Skeletal muscle cell (primary cell): Measurements from ENCODE around the gene DDI2.
"Not testable (repeated sequence)": the region's sequence is repeated elsewhere in the genome, so short reads cannot be mapped to it uniquely, and the experiment has no call there.

Experiments
- DNase-seq: peaks from one replicate; pipeline ENCODE4 v3.0.0-alpha.2; 2010; ENCODE audit warnings: low read depth
- H3K4me3 ChIP-seq: 2 replicates; pipeline ENCODE4 v1.5.1; 2011; ENCODE audit warnings: low read depth, mild to moderate bottlenecking, control low read depth, low read length, moderate library complexity

DDI2 gene

DNA sequence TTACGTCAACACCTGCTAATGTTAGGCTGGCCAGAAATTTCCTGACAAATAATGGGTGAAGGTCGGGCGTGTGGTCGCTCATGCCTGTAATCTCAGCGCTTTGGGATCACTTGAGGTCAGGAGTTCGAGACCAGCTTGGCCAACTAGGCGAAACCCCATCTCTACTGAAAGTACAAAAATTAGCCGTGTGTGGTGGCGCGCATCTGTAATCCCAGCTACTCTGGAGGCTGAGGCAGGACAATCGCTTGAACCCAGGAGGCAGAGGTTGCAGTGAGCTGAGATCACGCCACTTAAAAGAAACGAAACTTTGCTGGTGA is 13.3 kb upstream of the DDI2 start:
- not testable (repeated sequence) for DNase-seq
- peak overlapping the region; percentile 82 for H3K4me3 ChIP-seq

DNA sequence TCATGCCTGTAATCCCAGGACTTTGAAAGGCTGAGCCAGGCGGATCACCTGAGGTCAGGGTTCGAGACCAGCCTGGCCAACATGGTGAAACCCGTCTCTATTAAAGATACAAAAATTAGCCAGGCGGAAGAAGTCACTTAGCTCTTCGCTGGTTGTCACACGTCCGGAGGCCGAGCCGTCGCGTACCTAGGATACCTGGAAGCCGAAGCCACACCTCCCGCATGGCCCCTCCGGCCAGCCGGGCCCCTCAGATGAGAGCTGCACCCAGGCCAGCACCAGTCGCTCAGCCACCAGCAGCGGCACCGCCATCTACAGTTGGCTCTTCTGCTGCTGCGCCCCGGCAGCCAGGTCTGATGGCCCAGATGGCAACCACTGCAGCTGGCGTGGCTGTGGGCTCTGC is 12.9 kb upstream of the DDI2 start:
- not testable (repeated sequence) for H3K4me3 ChIP-seq, DNase-seq

DNA sequence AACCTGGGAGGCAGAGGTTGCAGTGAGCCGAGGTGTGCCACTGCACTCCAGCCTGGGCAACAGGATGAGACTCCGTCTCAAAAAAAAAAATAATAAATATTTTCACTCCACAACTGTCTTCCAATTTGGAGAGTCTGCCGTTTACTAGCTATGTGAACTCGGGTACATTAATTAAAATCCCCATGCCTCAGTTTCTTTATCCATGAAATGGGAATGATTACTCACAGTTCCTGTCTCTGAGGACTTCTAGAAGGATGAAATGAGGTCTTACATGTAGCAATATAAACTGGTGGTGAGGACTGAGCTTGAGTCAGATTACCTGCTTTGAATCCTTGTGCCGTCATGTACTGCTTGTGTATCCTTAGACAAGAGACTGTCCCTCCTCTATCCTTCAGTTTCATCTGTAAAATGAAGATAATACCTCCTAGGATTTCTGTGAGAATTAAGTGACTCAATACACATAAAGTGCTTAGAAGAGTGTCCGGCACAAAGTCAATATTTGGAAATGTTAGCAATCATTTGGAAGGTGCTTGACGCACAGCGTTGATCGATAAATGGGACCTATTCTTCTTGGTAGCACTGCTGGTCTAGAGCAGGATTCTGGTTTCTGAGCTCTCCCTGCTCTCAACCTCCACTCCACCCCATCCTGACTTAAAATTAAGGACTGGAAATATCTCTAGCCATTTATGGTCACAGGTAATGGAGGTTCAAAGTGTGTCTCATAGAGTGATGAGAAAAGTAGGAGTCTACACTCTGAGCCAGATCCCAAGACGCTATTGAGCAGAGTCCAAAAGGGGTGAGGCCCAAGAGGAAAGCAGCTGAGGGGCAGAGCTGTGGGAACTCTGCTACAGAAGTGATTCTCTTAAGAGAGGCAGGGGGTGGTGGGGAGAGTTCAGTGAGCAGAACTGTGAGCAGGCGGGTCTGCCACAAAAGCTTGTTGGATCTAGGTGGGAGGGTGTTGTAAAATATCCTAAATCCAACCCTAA is 11.6 kb upstream of the DDI2 start:
- DNase-seq: no peak
- no peak overlapping the region for H3K4me3 ChIP-seq

DNA sequence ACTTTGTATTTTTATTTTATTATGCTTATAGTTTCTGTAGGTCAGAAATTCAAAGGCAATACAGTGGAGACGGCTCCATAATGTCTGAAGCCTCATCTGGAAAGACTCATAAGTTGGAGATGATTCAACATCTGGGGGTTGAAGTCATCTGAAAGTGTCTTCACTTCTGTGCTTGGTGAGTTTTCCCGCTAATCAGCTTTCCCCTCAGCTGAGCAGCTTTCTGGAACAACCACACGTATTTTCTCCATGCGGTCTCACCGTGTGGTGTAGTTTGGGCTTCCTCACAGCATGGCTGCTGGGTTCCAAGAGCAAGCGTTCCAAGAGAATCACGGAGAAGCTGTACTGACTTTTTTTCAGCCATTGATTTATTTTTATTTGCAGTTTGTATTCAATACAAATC is 7.6 kb upstream of the DDI2 start:
- DNase-seq: no peak
- H3K4me3 ChIP-seq: no peak overlapping the region

DNA sequence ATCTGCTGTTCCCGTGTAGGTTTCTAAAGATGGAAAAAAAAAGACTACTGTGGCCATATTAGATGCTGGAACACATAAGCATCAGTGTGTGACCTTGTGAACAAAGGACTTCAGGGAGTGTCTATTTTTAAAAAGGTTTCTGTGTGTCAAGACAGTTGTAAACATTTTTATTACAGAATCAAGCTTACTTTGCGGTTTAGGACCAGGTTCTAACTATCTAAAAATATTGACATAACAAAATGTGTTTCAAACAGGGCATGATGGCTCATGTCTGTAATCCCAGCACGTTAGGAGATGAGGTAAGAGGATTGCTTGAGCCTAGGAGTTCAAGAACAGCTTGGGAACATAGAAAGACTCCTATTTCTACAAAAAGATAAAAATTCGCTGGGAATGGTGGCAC is 7.1 kb upstream of the DDI2 start:
- H3K4me3 ChIP-seq: no peak overlapping the region
- DNase-seq: no peak

DNA sequence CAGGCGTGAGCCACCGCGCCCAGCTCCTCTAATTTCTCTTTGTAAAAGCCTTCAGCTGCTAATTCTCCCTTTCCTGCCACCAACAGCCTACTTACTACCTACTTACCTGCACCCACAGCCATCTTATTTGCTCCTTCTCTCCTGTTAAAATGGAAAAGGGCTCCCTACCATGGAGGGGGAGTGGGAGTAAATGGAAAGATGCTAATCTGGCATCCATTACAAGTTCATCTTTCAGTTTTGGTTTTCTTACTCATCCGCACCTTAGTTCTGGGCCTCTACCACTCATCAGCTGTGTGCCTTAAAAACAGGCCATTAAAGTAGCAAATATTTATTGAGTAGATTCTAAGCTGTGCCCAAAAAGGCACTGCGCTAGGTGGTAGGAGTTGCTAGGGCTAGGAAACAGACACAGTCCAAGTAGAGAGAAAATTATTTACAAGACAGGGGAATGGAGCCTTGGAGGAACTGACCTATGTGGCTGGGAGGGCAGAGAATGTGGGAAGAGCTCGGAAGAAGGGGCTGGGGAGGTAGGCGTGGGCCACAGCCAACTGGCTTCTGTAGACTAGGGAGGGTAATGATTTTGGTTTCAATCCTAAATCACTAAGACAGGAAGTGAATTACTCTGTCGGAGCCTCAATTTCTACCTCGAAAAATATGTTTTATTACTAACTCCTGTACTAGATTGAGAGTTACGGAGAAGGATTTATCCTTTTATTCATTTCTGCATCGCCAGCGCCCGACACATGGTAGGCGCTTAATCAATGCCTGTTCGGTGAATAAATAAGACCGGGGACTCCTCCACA is 685 bp upstream of the DDI2 start:
- no peak for DNase-seq
- peak overlapping the region; percentile 55 for H3K4me3 ChIP-seq

DNA sequence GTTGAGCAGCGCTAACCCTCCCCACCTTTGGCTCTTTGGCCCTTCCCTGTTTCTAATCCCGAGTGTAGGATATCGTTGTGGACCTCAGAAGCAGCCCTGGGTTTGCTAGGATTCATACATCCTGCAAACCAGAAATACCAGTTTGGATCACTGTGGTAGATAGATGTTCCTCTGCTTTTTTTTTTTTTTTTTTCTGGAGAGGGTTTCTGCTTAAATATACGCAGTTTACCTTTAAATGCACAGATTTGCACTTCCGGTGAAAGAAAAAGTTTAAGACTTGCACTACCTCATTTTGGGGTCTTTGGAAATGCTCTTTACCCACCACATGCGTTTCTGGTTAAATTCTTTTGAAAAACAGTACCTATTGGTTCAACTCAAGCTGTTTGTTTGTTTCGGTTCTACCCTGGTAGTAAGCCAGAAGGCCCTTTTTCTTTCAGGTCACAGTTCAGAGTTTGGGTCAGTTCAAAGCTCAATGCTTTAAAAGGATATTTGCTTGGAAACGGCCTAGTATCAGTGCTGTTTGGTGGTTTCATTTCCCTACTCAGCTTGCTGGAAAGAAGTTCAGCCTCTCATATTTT is 908 bp downstream of the DDI2 start:
- DNase-seq: no peak
- peak overlapping the region; percentile 90 for H3K4me3 ChIP-seq

DNA sequence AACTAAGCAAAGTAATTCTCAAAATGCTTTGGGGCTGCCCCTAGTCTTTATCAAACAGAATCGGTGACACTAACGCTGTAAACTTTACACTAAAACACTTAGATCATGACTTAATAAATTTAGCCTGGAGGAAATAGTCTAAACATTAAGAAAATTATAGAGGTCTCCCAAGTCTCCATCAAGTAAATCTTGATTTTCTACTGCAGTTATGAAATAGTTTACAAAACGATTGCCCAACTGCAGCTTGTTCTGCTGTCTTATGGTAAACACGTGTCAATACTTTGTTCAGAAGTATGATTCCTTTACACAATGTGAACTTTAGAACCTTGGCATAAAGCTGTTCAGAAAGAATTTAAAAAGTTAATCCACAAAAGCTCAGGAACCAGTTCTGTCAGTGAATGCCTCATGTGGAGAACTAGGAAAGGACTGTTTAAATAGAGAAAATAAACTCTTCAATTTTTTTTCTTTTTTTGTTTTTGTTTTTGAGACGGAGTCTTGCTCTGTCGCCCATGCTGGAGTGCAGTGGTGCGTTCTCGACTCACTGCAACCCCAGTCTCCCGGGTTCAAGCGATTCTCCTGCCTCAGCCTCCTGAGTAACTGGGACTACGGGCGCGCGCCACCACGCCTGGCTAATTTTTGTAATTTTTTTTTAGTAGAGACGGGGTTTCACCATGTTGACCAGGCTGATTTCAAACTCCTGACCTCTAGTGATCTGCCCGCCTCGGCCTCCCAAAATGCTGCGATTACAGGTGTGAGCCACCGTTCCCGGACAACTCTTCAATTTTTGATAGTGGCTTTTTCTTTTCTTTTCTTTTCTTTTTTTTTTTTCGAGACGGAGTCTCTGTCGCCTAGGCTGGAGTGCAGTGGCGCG is 1.6 kb downstream of the DDI2 start:
- peak overlapping the region; percentile 90 for H3K4me3 ChIP-seq
- DNase-seq: no peak

DNA sequence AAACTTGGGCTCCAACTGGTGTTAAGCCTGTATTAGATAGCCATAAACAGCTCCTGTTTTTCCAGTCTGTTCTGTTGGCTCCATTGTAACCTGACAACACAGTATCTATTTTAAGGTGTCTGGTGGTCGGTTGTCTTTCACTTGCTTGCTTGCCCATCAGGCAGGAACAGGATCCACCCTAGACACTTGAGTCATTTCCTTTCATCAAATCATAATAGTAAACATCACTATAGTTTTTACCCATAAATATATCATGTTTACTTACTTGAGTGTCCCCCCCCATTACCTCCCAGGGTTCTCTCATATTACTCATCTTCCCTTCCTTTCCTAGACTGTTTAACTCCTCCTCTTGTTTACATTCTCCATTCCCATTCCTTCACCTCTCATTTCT is 2.9 kb downstream of the DDI2 start:
- H3K4me3 ChIP-seq: no peak overlapping the region
- no peak for DNase-seq

DNA sequence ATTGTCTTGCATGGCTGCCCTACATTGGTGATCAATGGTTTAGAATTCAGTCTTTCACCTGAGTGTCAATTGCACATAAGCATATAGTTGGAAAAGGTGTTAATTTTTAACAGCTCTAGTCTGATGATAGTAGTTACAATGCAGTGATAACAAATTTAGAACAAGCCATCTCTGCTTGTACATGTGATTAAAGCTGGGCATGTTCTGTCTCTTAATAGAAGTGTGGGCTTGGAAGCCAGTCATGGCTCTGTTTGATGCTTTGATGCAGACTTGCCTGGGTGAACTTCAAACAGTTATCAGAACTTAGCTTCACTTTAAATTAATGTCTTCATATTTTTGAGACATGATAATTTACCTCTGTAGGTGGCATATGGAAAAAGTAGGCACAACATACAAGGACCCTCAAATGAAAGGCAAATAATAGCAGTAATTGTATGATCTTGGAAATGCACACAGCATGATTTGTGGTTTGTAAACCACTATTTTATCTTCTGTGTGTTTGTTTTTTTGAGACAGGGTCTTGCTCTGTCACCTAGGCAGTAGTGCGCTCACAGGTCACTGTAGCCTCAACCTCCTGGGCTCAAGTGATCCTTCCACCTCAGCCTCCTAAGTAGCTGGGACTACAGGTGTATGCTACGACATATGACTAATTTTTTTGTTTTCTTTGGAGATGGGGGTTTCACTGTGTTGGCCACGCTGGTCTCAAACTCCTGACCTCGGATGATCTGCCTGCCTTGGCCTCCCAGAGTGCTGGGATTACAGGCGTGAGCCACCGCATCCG is 3.8 kb downstream of the DDI2 start:
- no peak overlapping the region for H3K4me3 ChIP-seq
- DNase-seq: no peak

DNA sequence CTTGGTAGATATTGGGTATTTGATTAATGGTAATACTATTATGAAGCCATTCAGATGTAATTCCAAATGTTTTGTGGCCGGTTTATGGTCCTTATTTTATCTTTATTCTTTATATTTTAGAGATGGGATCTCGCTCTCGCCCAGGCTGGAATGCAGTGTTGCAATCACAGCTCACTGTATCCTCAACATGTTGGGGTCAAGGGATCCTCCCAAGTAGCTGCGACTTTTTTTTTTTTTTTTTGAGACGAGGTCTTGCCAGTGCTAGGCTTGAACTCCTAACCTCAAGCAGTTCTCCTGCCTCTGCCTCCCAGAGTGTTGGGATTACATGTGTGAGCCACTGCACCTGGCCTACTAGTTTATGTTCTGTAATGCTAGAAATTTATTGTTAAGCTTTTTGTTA is 4.7 kb downstream of the DDI2 start:
- DNase-seq: no peak
- no peak overlapping the region for H3K4me3 ChIP-seq

DNA sequence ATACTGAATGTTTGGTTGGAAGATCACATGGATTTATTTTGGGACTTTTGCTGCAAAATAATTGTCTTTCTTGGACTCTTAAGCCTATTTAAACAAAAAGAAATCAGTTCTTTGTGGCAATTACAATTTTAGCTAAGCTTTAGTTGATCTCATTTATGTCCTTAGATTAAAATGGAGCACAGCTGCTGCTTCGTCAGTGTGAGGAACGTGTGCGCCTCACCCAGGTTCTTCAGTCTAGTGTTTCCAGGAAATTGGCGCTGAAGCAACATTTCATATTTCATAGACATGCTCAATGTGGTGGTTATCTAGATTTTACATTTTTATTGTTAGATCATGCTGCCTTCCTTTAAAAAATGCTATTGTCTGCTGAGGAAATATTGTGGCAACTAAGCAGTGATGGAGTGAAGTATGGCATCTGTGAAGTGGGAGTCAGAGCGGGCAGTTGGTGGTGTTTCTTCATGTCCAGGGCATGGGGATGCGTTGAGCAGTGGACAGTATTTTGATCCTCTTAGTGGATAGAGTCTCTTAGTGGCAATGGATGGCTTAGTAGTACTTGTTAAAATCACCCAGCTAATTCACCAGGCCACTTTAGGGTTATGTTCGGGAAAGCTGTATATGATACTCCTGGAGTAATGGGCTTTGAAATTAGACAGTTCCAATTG is 5.6 kb downstream of the DDI2 start:
- H3K4me3 ChIP-seq: no peak overlapping the region
- DNase-seq: no peak

DNA sequence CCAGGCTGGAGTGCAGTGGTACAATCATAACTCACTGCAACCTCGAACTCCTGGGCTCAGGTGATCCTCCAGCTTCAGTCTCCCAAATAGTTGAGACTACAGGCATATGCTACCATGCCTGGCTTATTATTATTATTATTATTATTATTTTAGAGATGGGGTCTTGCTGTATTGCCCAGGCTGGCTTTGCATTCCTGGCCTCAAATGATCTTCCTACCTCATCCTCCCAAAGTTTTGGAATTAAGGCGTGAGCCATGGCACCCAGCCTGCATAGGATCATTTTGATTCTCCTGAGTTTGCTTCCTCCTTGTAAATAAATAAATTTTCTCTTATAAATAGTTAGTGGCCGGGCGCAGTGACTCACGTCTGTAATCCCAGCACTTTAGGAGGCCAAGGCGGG is 6.2 kb downstream of the DDI2 start:
- H3K4me3 ChIP-seq: no peak overlapping the region
- DNase-seq: no peak

DNA sequence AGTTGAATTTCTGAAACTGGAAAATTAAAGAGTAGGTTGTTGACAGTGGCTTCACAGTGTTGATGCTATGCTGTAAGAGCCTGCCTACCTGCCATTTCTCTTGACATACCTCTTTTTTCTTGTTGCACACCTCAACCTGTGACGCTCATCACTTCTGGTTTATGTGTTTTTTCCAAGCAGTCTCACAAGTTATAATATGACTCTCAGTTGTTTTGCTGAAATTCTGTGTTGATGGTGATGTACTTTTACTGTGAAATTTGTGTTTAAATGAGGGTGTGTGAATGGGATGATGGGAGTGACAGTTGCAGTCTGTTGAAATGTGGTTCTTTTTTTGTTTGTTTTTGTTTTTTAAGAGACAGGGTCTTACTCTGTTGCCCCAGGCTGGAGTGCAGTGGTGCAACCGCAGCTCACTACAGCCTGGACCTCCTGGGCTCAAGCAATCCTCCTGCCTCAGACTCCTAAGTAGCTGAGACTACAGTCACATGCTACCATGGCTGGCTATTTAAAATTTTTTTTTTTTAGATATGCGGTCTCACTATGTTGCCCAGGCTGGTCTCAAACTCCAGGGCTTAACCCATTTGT is 7.0 kb downstream of the DDI2 start:
- H3K4me3 ChIP-seq: no peak overlapping the region
- no peak for DNase-seq

DNA sequence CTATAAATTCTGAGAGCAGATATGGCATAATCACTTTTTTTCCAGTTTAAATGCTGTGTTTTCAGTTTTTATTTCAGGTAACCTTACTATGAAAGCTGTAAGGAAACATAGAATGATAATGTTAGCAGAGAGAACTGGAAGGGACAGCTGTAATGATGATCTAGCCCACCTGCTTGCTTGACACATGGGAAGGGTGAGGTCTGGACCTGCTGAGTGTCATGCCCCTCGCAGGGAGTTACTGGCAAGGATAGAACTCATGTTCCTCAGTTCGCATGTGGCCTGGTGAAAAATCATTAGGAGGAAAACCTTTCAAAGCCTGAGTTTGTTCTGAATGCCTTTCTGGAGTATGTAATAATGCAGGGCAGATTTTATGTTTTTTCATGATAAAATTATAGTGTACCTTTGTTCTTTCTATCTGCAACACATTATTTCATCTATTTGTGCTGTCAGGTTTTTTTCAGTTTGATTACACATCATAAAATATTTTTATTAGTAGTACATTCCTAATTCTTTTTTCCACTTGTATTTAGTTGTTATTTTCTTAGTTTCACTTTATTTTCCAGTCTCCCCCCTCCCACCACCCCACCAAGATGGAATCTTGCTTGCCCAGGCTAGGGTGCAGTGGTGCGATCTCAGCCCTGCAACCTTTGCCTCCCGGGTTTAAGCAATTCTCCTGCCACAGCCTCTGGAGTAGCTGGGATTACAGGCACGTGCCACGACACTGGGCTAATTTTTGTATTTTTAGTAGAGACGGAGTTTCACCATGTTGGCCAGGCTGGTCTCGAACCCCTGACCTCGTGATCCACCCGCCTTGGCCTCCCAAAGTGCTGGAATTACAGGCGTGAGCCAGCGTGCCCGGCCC is 8.0 kb downstream of the DDI2 start:
- no peak overlapping the region for H3K4me3 ChIP-seq
- DNase-seq: no peak

DNA sequence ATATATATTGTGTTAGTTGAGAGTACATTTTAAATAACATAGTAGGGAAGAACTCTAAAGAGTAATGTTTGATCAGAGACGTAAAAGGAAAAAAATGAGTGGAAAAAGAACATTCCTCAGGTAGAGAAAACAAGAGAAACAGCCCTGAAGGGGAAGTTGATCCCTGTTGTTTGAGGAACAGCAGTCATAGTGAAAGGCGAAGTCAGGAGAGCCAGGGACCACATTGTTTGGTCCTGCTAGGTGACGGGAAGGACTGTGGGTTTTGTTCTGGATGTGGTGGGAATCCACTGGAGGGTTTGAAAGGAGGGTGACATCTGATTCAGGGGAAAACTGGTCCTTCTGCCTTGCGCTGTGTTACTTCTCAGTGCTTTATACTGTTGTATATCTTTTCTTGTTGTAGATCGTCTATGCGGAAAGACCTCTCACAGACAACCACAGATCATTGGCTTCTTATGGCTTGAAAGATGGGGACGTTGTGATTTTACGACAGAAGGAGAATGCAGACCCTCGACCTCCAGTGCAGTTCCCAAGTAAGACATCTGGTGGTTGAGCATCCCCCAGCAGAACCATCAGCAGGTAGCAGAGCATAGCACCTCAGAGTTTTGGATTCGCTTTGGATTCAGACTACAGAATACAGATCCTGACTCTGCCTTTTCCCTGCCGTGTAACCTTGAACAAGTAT is 9.2 kb downstream of the DDI2 start:
- H3K4me3 ChIP-seq: no peak overlapping the region
- DNase-seq: no peak
